Activated T-helper 2 cell treated with anti-CD3 and anti-CD28 coated beads, Interferon-gamma antibody, Interleukin-2, Interleukin-4, amounts not matched to agents 10 μg/mL and 5 μg/mL and 100 μg/mL, durations not matched to agents 14 hours and 24 hours and 36 hours (primary cell): ENCODE data around the gene ROR1. TPM values are rescaled to one million over a fixed set of nuclear protein-coding genes. Genes with fewer than 3 reads are reported as not detected.

Source experiments
- DNase-seq: peaks from one replicate; pipeline ENCODE4 v3.0.0; 2021; ENCODE audit warnings: low spot score
- H3K27ac Mint-ChIP-seq: one replicate; pipeline ENCODE4 v1.8.0; 2021; ENCODE audit warnings: mixed read lengths
- H3K27me3 Mint-ChIP-seq: one replicate; pipeline ENCODE4 v1.8.0; 2021; ENCODE audit warnings: low read depth, mixed read lengths
- H3K36me3 Mint-ChIP-seq: one replicate; pipeline ENCODE4 v1.8.0; 2021; ENCODE audit warnings: low read depth, mixed read lengths
- H3K4me1 Mint-ChIP-seq: one replicate; pipeline ENCODE4 v1.8.0; 2021; ENCODE audit warnings: low read depth, mixed read lengths
- H3K4me3 Mint-ChIP-seq: one replicate; pipeline ENCODE4 v1.8.0; 2021; ENCODE audit warnings: low read depth, mild to moderate bottlenecking, moderate library complexity, mixed read lengths
- H3K9me3 Mint-ChIP-seq: one replicate; pipeline ENCODE4 v1.8.0; 2021; ENCODE audit warnings: mixed read lengths
- intact Hi-C: fragments of 100-400 bp; cut with micrococcal nuclease; formaldehyde crosslinking; loops from one replicate; pipeline ENCODE4 v1.15.1; 2023
- total RNA-seq: library from RNA; stranded (reverse); gene quantifications from 2 replicates; pipeline ENCODE4 v1.2.3, GENCODE V29; 2022

The ROR1 gene
- total RNA-seq, 1 donor from 2014 or later: 0.09 TPM

DNA sequence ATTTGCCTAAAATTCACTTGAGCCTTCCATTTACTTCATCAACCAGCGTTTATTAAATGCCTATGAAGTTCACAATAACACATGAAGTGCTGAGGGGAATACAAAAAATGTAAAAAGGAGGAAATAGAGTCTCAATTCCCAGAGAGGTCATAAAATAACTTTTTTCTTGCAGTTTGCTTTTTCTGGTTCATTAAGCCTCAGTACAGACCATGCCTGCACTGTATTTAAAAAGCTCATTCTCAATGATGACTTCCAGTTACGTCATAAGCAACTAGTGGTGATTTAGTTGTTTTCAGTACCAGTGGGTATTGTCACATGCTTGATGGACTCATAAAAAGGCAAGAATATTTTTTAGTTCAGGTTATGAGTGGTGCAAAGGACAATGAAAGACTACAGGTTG lies 269.5 kb downstream of the ROR1 start:
- Mint-ChIP-seq H3K4me3 (no peak overlapping the region), H3K27me3 (peaks cover 2% of the 10 kb centered on the region), H3K4me1 (no peaks in the 10 kb centered on the region), H3K27ac (no peak overlapping the region), H3K36me3 (no peaks in the 10 kb centered on the region), H3K9me3 (no peaks in the 10 kb centered on the region)
- no peak for DNase-seq
- intact Hi-C loops: no loop called here

DNA sequence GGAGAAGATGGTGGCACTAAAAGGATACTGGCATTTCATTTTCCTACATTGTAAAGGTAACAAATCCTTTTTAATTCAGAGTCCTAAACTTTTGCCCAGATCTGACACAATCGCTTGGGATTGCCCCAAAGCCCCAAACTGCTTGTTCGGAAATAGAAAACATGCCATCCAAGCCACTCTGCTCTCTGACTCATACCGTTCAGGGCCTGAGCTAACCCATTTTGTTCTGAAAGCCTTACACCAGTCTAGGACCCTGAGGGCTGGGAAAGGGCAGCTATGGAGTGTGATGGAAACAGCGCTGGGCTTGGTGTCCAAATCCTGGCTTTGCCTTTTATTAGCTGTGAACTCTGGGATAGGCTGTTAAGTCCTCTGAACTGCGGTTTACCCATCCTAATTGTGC lies 270.2 kb downstream of the ROR1 start:
- no peak overlapping the region for H3K4me3 Mint-ChIP-seq
- DNase-seq: no peak
- H3K27ac Mint-ChIP-seq: no peak overlapping the region
- intact Hi-C loops: no loop called here
- no peaks in the 10 kb centered on the region for H3K36me3 Mint-ChIP-seq
- no peaks in the 10 kb centered on the region for H3K4me1 Mint-ChIP-seq
- H3K27me3 Mint-ChIP-seq: peaks cover 2% of the 10 kb centered on the region
- no peaks in the 10 kb centered on the region for H3K9me3 Mint-ChIP-seq

DNA sequence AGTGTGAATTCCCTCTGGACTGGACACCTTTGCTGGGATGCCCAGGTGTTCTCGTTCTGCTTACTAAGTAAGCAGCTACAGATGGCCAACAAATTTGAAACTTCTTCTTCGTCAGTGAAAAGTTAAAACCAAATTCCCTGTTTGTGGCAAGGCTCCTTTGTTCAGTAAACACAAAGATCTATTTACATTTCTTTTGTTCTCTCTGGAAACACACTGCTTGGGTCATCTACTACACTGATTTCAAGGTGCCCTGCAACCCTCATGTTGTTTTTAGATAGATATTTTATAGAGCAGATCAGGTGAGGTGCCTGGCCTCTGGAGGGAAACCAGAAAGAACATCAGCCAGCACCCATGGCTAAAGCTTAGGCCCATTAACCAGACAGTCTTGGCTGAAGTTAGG lies 272.4 kb downstream of the ROR1 start:
- intact Hi-C loops: no loop called here
- Mint-ChIP-seq H3K4me1 (no peaks in the 10 kb centered on the region), H3K27me3 (peaks cover 2% of the 10 kb centered on the region), H3K36me3 (no peaks in the 10 kb centered on the region), H3K4me3 (no peak overlapping the region), H3K9me3 (no peaks in the 10 kb centered on the region), H3K27ac (no peak overlapping the region)
- DNase-seq: no peak

DNA sequence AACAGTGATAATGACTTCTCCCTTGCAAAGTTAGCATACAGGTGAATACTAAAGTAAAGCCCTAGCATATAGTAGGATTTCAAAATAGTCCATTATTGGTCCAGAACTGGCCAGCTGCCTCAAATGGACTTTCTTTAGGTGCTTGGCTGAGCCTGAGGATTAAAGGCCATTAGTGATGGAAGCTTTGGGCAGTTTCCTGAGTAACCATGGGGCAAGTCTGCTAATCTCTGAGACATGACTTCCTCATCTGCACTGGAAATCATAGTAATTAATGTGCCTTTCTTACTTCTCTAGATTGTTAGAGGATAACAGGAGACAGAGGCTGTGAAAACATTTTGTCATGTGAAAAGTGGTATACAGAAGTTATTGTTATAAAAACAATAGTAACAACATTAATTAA lies 273.1 kb downstream of the ROR1 start:
- intact Hi-C loops: no loop called here
- Mint-ChIP-seq H3K27ac (no peak overlapping the region), H3K9me3 (no peaks in the 10 kb centered on the region), H3K4me1 (no peaks in the 10 kb centered on the region), H3K36me3 (no peaks in the 10 kb centered on the region), H3K27me3 (peaks cover 2% of the 10 kb centered on the region), H3K4me3 (no peak overlapping the region)
- no peak for DNase-seq

DNA sequence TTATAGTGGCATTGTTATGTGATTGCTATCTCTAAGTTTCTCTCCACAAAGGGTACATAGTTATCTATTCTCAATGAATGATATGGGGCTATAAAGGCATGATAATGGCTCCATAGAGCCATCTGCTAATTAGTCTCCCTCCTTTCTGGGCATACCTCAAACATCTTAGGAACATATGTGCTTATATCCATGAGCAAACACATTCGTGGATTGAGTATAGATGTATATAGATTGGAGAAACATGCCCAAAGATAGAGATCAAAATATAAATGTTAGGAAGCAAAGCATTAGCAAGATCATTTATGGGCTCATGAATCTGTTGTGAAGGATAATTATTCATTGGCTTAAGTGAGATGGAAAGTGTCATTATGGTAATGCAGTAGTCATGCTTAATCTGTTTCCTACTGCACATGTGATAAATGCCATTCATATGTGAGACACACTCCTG lies 273.8 kb downstream of the ROR1 start:
- H3K27ac Mint-ChIP-seq: no peak overlapping the region
- H3K9me3 Mint-ChIP-seq: no peaks in the 10 kb centered on the region
- DNase-seq: no peak
- intact Hi-C loops: no loop called here
- H3K27me3 Mint-ChIP-seq: peaks cover 2% of the 10 kb centered on the region
- no peaks in the 10 kb centered on the region for H3K36me3 Mint-ChIP-seq
- no peak overlapping the region for H3K4me3 Mint-ChIP-seq
- H3K4me1 Mint-ChIP-seq: no peaks in the 10 kb centered on the region

DNA sequence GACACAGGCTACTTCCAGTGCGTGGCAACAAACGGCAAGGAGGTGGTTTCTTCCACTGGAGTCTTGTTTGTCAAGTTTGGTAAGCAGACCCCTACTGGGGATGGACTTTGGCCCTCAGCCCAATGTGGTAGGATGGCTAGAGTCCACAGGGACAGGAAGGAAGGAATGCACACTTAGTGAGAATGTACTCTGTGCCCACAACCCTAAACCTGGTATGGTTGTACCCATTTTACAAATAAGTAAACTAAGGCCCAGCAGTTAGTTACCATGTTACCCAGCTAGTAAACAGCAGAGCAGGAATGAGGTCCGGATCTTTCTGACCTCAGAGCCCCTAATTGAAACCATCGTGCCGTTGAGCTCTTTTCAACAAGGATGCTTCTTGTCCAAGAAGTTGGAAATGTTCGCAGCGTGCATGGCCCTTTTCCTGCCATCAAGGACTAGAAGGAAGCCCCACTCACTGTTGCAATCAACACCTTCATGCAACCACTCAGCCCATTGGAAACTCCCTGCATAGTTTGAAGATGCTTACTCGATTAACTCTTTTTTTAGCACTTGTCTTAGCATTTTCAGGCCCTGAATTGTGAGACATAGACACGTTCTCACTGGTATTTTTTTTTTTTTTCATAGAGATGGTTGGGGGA lies 276.2 kb downstream of the ROR1 start:
- no peaks in the 10 kb centered on the region for H3K4me1 Mint-ChIP-seq
- intact Hi-C loops: no loop called here
- no peaks in the 10 kb centered on the region for H3K9me3 Mint-ChIP-seq
- H3K27ac Mint-ChIP-seq: no peak overlapping the region
- peaks cover 3% of the 10 kb centered on the region for H3K27me3 Mint-ChIP-seq
- no peaks in the 10 kb centered on the region for H3K36me3 Mint-ChIP-seq
- H3K4me3 Mint-ChIP-seq: no peak overlapping the region
- DNase-seq: no peak

DNA sequence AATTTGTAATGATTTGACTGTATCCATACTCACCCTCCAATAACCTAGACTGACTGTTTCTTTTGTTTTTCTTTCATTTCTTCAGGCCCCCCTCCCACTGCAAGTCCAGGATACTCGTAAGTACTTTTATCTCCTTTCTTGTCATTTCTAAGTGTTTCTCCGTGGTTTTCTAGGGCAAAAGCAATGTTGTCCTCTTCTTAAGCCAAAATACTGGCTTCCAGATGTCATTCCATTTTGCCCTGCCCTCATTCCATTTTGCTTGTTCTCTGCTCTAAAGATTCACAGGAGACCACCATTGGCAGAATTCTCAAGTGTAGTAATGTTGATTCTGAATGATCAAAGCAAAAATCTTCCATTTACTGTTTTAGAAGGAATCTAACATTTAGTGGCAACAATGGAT lies 276.8 kb downstream of the ROR1 start:
- intact Hi-C loops: no loop called here
- Mint-ChIP-seq H3K27me3 (peaks cover 3% of the 10 kb centered on the region), H3K27ac (no peak overlapping the region), H3K9me3 (no peaks in the 10 kb centered on the region), H3K4me3 (no peak overlapping the region), H3K36me3 (no peaks in the 10 kb centered on the region), H3K4me1 (no peaks in the 10 kb centered on the region)
- DNase-seq: no peak

DNA sequence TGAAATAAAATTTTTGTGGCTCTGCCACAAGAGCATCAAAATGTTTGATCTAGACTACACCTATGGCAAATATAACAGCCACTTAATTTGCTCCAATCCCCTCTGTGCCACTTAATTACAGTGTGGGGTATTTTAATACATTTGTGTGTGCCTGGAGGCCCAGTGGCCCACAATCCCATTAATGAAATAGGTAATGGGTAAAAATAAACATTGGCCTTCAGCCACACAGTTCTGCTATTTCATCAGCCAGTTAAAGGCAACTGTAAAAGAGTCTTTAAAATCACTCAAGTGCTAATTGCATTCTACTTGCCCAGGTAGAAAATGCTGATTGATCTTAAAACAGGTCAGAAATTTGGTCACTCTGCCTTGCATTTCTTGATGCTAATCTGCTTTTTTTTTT lies 278.0 kb downstream of the ROR1 start:
- no peak for DNase-seq
- H3K27me3 Mint-ChIP-seq: peaks cover 3% of the 10 kb centered on the region
- no peaks in the 10 kb centered on the region for H3K4me1 Mint-ChIP-seq
- no peaks in the 10 kb centered on the region for H3K9me3 Mint-ChIP-seq
- intact Hi-C loops: no loop called here
- no peak overlapping the region for H3K4me3 Mint-ChIP-seq
- H3K27ac Mint-ChIP-seq: no peak overlapping the region
- H3K36me3 Mint-ChIP-seq: no peaks in the 10 kb centered on the region

DNA sequence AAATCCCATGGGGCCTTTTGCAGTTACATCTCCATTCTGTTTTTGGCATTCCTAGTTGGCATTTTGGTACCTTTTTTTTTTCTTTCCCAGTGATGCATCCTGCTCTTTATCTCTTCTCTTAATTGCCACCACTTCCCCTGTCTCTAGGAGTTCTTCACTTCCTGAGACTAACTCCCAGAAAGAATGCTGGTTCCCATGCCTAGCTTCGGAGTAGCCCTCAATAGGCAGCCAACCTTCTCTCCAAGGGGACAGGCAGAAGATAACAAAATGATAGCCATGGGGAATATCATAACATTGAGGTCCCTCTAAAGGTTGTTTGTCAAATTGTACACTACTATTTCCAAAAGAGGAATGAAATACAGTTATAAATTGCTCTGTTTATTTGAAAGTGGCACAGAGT lies 279.0 kb downstream of the ROR1 start:
- intact Hi-C loops: no loop called here
- Mint-ChIP-seq H3K4me1 (no peaks in the 10 kb centered on the region), H3K4me3 (no peak overlapping the region), H3K36me3 (no peaks in the 10 kb centered on the region), H3K27me3 (peaks cover 1% of the 10 kb centered on the region), H3K9me3 (no peaks in the 10 kb centered on the region), H3K27ac (no peak overlapping the region)
- DNase-seq: no peak

DNA sequence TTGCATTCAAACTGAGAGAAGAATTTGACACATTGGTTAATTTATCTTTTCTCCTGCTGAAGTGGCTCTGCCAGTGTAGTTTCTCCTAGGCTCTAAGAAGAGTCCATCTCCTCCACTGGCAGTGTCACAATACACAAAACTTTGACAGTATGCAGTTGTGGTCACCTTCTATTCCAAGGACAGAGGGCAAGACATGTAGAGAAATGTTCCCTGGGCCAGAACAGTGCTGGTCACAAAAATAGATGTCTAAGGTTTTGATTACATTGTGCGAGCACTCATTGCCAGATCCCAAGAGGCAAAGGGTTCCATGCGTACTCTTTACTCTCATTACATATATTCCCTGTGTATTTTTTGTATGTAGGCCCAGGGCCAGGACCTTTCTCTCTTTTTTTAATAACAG lies 281.5 kb downstream of the ROR1 start:
- Mint-ChIP-seq H3K36me3 (no peaks in the 10 kb centered on the region), H3K9me3 (no peaks in the 10 kb centered on the region), H3K4me1 (no peaks in the 10 kb centered on the region), H3K27me3 (peaks cover 1% of the 10 kb centered on the region), H3K27ac (no peak overlapping the region), H3K4me3 (no peak overlapping the region)
- DNase-seq: no peak
- intact Hi-C loops: no loop called here

DNA sequence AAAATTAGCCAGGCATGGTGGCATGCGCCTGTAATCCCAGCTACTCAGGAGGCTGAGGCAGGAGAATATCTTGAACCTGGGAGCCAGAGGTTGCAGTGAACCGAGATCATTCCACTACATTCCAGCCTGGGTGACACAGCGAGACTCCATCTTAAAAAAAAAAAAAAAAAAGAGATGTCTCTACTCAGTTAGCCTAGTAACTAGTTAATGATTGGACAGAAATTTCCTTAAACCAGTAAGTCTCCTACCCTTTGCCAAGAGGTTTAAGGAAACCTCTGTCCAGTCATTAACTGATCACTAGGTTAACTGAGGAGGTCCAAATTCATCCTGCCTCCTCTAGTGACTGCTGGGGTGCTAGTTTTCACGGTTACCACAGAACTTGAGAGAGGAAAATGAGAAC lies 285.7 kb downstream of the ROR1 start:
- Mint-ChIP-seq H3K4me1 (no peaks in the 10 kb centered on the region), H3K4me3 (no peak overlapping the region), H3K36me3 (no peaks in the 10 kb centered on the region), H3K27ac (no peak overlapping the region), H3K9me3 (no peaks in the 10 kb centered on the region), H3K27me3 (no peaks in the 10 kb centered on the region)
- no peak for DNase-seq
- intact Hi-C loops: no loop called here

DNA sequence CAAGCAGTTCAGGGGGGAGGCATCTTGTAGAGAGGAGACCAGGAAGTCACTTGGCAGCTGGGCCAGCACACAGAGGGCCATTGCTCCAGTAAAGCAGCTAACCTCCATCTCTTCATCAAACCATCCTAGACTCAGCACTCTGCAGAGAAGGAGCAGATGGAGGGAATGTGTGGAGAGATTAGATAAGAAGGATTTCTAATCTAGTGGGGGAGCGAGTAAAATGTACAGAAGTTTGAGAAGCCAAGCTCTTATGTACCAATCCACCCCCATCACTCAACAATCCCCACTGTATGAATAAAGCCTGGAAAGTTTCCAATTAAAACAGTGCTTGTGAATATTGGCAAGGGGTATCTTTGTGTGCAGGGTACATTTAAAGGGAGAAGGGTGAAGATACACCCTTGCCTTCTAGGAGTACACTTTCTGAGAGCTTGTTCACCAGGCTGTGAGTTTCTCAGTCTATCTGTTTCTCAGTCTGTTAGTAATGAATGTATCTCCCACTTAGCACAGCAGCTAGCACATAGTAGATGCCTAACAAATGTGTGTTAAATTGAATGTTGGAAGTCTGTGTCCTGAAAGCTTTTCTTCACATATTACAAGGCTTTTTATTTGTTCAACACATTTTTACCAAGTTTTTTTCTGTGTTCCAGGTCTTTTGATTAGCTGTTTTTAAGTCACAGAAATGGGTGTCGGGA lies 286.9 kb downstream of the ROR1 start:
- H3K27ac Mint-ChIP-seq: no peak overlapping the region
- no peaks in the 10 kb centered on the region for H3K9me3 Mint-ChIP-seq
- H3K27me3 Mint-ChIP-seq: no peaks in the 10 kb centered on the region
- no peak for DNase-seq
- intact Hi-C loops: no loop called here
- H3K36me3 Mint-ChIP-seq: no peaks in the 10 kb centered on the region
- H3K4me1 Mint-ChIP-seq: no peaks in the 10 kb centered on the region
- H3K4me3 Mint-ChIP-seq: no peak overlapping the region

DNA sequence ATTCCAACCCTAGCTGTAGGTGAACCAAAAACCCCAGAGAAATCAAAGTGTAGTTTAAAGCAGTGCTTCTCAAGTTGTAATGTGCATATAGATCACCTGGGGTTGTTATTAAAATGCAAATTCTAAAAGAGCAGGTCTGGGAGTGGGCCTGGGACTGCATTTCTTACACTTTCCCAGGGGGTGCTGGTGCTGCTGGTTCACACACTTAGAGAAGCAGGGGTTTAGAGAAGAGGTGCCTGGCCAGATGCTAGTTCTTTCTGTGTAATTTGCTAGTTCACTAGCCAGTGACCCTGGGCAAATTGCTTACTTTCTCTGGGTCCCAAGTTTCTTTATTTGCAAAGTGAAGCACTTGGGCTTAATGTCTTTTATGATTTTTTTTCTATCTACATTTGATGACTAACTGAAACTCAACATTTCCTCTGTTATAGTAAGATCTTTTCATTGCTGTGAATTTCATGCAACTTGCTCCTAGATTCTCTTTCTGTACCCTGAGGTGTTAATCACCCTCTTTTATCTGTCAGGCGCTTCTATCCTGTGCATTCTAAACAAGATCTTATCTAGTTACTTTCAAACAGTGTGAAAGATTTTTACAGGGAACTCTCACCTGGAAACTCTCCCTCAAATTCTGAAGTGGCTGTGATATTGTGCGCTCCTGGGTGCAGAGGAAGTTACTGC lies 287.8 kb downstream of the ROR1 start:
- no peaks in the 10 kb centered on the region for H3K9me3 Mint-ChIP-seq
- H3K27ac Mint-ChIP-seq: no peak overlapping the region
- intact Hi-C loops: no loop called here
- H3K4me3 Mint-ChIP-seq: no peak overlapping the region
- no peak for DNase-seq
- H3K27me3 Mint-ChIP-seq: no peaks in the 10 kb centered on the region
- no peaks in the 10 kb centered on the region for H3K4me1 Mint-ChIP-seq
- H3K36me3 Mint-ChIP-seq: no peaks in the 10 kb centered on the region
